C4-2B (cell line): Measurements from ENCODE around the gene CCSER1.

Experiments used
- H3K27ac ChIP-seq: fragments of 450-650 bp; 2 replicates; pipeline ENCODE4 v1.5.1; 2017
- ZFX ChIP-seq: fragments of 450-650 bp; IDR thresholded peaks from 2 replicates; pipeline ENCODE4 v1.6.1; 2017
- TF ChIP-seq, protein P1 (sequence below): fragments of 450-650 bp; conservative IDR thresholded peaks from 2 replicates; pipeline ENCODE4 v1.5.1; 2017; ENCODE audit warnings: mild to moderate bottlenecking

CCSER1 gene

DNA sequence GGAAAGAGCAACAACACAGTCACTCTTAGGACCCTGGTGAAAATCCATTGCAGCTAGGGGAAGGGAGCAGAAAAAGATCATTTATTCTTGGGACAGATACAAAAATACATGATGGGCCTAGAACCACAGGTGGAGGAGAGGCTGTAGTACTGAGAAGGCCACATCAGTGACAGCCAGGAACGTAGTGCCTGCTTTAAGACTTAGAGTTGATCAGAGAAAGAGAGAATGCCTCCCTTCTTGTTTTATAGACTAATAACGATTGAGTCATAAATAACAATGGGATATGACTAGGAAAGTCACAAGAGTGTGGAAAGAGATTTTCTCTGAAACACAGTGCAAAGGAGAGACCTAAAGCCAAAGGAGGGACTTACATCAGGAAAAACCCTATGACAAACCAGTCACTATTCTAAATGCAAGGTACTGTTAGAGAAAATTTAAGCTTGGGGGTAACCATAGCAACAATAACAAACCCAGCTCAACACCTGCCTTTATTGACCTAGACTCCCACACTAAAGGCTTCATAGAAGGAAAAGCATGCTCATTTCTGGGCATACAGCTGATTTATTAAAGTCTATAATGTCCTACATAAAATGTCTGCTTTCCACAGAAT lies 1161.6 kb downstream of the CCSER1 start:
- H3K27ac ChIP-seq: no peak overlapping the region
- TF ChIP-seq, protein P1, sequence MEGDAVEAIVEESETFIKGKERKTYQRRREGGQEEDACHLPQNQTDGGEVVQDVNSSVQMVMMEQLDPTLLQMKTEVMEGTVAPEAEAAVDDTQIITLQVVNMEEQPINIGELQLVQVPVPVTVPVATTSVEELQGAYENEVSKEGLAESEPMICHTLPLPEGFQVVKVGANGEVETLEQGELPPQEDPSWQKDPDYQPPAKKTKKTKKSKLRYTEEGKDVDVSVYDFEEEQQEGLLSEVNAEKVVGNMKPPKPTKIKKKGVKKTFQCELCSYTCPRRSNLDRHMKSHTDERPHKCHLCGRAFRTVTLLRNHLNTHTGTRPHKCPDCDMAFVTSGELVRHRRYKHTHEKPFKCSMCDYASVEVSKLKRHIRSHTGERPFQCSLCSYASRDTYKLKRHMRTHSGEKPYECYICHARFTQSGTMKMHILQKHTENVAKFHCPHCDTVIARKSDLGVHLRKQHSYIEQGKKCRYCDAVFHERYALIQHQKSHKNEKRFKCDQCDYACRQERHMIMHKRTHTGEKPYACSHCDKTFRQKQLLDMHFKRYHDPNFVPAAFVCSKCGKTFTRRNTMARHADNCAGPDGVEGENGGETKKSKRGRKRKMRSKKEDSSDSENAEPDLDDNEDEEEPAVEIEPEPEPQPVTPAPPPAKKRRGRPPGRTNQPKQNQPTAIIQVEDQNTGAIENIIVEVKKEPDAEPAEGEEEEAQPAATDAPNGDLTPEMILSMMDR: no peak
- TF ChIP-seq ZFX: no peak

DNA sequence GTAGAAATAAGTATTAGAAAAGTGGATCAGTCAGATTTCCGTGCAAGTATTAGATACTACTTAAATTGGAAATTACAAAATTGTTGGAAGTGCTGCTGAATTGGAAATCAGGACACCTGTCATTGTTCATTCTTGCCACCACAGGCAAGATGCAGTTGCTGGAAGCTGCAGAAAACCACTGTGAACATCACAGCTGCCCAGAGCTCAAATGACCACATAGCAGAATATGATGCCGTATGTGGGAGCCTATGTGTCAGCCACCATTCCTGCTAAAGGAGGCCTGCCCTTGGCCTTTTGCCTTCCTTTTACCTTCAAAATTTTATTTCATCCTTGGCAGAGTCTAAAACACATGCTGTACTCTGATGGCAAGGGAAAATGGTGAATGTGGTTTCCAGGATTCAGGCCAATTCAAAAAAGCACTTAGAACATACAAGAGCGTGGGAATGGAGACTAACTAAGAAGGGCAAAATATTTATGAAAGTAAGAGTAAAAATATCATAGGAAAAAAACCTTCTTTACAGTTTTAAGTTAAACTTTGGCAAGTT lies 1171.0 kb downstream of the CCSER1 start:
- H3K27ac ChIP-seq: no peak overlapping the region
- no peak for TF ChIP-seq ZFX
- TF ChIP-seq, protein P1: no peak

DNA sequence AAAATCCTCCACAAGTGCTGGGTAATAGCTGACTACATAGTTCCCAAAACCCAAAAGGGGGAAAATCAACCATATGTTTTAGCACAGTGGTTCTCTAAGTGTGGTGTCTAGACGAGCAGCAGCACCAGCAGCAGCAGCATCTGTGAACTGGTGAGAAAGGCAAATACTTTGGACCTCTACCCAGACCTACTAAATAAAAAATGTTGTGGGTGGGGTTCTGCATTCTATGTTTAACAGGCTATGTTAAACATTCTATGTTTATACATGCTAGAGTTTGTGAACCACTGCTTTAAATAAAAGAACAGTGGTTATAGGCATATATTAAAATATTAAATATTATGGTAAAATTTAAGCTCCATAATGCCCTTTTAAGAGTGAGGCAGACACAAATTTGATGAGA lies 1171.6 kb downstream of the CCSER1 start:
- TF ChIP-seq, protein P1: no peak
- TF ChIP-seq ZFX: no peak
- H3K27ac ChIP-seq: no peak overlapping the region

DNA sequence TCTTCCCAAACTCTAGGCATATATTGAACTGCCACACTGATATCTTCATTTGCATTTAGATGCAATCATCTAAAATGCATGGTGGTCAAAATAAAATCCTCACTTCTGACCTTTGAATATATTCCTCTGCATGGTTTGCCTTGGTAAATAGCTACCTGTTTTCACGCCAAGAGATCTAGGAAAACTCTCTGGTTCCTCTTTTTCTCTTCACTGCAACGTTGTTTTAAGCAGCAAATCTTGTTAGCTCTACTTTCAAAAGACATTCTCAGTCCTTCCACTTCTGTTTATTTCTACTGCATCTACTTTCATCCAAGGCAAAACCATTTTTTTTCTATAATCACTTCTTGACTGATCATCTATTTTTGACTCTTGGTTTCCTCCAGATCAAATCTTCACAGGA lies 1174.9 kb downstream of the CCSER1 start:
- no peak overlapping the region for H3K27ac ChIP-seq
- TF ChIP-seq, protein P1: no peak

DNA sequence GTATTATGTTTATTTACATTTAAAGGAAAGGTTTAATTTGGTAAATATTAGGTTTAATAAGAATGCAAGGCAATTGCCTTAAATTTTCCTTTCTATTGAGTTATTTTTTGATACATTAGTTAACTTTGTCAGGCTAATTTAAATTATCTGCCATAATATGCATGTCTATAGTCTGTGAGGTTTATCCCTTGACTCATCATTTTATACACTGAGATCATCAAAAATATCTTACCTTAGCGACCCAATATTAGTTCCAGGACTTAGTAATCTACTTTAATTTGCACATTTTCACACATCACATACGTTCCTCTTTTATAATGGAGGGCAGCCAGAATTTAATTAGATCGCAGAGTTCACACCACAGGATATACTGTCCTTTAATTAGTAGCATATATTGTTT lies 1177.1 kb downstream of the CCSER1 start:
- TF ChIP-seq, protein P1: no peak
- TF ChIP-seq ZFX: no peak
- no peak overlapping the region for H3K27ac ChIP-seq

DNA sequence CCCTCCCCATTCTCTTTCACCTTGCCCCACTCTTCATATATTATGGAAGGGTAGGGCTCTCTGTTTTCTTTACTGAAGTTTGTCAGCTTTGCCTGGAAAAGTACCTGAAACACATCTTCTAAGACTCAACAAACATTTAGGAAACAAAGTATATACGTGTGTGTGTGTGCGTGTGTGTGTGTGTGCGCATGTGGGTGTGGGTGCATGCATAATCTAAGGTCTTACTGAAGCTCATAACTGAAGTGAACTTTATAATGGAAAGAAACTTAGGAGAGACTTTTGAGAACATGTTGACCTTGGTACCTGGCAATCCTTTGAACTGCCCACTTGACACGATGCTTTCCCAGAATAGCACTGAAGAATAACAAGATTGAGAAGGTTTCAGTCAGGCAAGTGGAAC lies 1190.2 kb downstream of the CCSER1 start:
- TF ChIP-seq ZFX: no peak
- TF ChIP-seq, protein P1: no peak
- H3K27ac ChIP-seq: no peak overlapping the region

DNA sequence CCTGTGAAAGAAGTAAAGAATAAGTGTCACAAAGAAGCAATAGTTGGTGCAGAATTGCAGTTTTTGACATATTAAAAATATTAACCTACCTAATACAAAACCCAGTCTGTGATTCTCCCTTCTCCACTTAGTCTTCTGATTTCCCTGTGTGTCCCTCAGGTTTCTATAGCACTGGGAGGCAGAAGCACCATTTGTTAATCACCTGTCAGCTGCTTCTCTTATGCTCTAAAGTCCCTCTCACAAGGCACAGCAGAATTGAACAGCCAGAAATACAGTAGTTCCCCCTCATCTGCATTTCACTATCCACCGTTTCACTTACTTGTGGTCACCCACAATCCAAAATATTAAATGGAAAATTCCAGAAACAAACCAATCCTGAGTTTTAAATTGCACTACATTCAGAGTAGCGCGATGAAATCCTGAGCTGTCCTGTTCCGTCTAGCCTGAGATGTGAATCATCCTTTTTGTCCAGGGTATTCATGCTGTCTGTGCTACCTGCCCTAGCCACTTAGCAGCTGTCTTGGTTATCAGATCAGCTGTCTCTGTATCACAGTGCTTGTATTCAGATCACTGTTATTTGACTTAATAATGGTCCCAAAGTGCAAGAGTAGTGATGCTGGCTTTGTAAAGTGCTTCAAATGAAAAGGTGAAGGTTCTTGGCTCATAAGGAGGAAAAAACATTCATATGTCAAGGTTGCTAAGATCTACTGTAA lies 1192.5 kb downstream of the CCSER1 start:
- TF ChIP-seq, protein P1: no peak
- no peak for TF ChIP-seq ZFX
- H3K27ac ChIP-seq: no peak overlapping the region
